Stomach (tissue), 9 donors: ENCODE data around the gene FBXO34. TPM values are rescaled to one million over a fixed set of nuclear protein-coding genes. Genes with fewer than 3 reads are reported as not detected.

Experiments
- DNase-seq, 2 donors: peaks; one replicate each; pipeline versions ENCODE4 v3.0.0 to v3.0.0-alpha.2; 2013 to 2019
- H3K27ac ChIP-seq, 5 donors: fragments of 200-600 bp in 4 of 5; sonication (generic) in 4 of 5; one replicate each; pipeline ENCODE4 v1.5.1; 2013 to 2019; ENCODE audit warnings: mild to moderate bottlenecking in 1 of 5, moderate library complexity in 1 of 5
- H3K27me3 ChIP-seq, 3 donors: fragments of 200-600 bp; sonication (generic); one replicate each; pipeline ENCODE4 v1.5.1; 2017 to 2019; ENCODE audit warnings: mixed run types in 1 of 3
- H3K36me3 ChIP-seq, 4 donors: fragments of 200-600 bp; sonication (generic); 1 replicate in 3 of 4; 2 replicates in 1 of 4; pipeline ENCODE4 v1.5.1; 2016 to 2019
- H3K4me1 ChIP-seq, 4 donors: fragments of 200-600 bp; sonication (generic); one replicate each; pipeline ENCODE4 v1.5.1; 2016 to 2019
- H3K4me3 ChIP-seq, 4 donors: fragments of 200-600 bp; sonication (generic) in 3 of 4; one replicate each; pipeline ENCODE4 v1.5.1; 2016 to 2019; ENCODE audit warnings: mild to moderate bottlenecking in 1 of 4
- H3K9me3 ChIP-seq, 4 donors: fragments of 200-600 bp; sonication (generic); one replicate each; pipeline ENCODE4 v1.5.1; 2016 to 2019
- CTCF ChIP-seq, 7 experiments: fragments of 450-650 bp in 4 of 7; fragments of 200-600 bp in 3 of 7; sonication (generic) in 3 of 7; IDR thresholded peaks; one replicate each; pipeline ENCODE4 v1.5.1; 2016 to 2019; ENCODE audit warnings: antibody characterized with exemption in 7 of 7, control low read depth in 2 of 7, mild to moderate bottlenecking in 1 of 7
- EP300 ChIP-seq: sonication (generic); formaldehyde crosslinking; IDR thresholded peaks from one replicate; pipeline ENCODE4 v1.6.1; 2017; ENCODE audit warnings: antibody characterized with exemption
- POLR2A ChIP-seq, 4 donors: fragments of 450-650 bp; IDR thresholded peaks; one replicate each; pipeline ENCODE4 v1.6.1; 2016; ENCODE audit warnings: antibody characterized with exemption in 4 of 4, control low read depth in 2 of 4, mild to moderate bottlenecking in 1 of 4, moderate library complexity in 1 of 4
- POLR2AphosphoS5 ChIP-seq, 3 donors: sonication (generic); formaldehyde crosslinking; IDR thresholded peaks; one replicate each; pipeline ENCODE4 v1.6.1; 2016; ENCODE audit warnings: antibody characterized with exemption in 3 of 3
- WGBS, 5 donors: extraction: QIAGEN DNeasy Blood & Tissue Kit in 3 of 5; methylation state at CpG; one replicate each; pipeline versions ENCODE4 v1.1.5 to v1.1.7; 2013 to 2018; 5-methylcytosine and 5-hydroxymethylcytosine counted together
- intact Hi-C: fragments of 100-400 bp; cut with DNase I; formaldehyde crosslinking; loops from one replicate; pipeline ENCODE4 v1.15.1; 2023; ENCODE audit warnings: low total_unique reads
- polyA plus RNA-seq, 3 donors: library from polyadenylated mRNA; stranded (reverse); fragments of 200-250 nt; gene quantifications; one replicate each; pipeline ENCODE4 v1.2.3, GENCODE V29; 2013
- total RNA-seq, 5 donors: library from RNA; depleted of rRNA; stranded (reverse); fragments of >200 nt; gene quantifications; one replicate each; pipeline versions ENCODE4 v1.1.0 to v1.2.3, GENCODE V29; 2014 to 2016
- donor health status: healthy with polysubstance abuse.
- donor health status: Bipolar disorder and iron deficiency.
- donor health status: healthy.

The FBXO34 gene
- total and polyA plus RNA-seq, 8 donors, result 6.7 to 55.0 (median 27.2) TPM

- Histone ChIP-seq H3K36me3 (no peaks in the 10 kb centered on the region), H3K4me3 (no peak overlapping the region), H3K27me3 (no peaks in the 10 kb centered on the region), H3K27ac (no peak overlapping the region), H3K4me1 (no peaks in the 10 kb centered on the region), H3K9me3 (no peaks in the 10 kb centered on the region)
- DNase-seq, result no peak
- WGBS, 5 donors, result 75 to 93% (median 83%) methylated on average over 1 of the region's 1 CpG
- intact Hi-C loops, result no loop called here
- TF ChIP-seq POLR2A (IDR thresholded peaks at IDR 0.05) (no peak), CTCF (IDR thresholded peaks at IDR 0.05) (no peak), POLR2AphosphoS5 (IDR thresholded peaks at IDR 0.05) (no peak), EP300 (no peak)
Measured at GRCh38 chr14:55254581-55254980, 16.6 kb upstream of the FBXO34 start.

DNA sequence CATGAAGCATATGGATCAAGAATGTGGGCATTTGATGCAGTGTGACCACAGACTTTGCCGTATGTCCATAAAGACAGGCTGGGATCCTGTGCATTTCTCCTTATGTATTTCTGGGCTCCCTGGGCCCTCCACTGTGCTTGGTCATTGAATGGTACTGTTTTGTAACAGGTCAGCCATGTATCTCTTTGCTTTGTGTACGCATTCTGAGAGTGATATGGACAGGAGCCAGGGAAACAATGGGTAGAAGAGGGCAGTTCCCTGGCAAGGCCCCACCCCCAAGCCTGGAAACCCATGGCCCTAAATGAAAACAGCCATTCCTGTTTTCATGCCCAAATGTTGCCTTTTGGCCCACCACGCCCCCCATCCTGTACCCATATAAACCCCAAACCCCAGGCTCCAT, 15.2 kb upstream of the FBXO34 start:
- Histone ChIP-seq H3K9me3 (no peaks in the 10 kb centered on the region), H3K36me3 (no peaks in the 10 kb centered on the region), H3K4me1 (no peaks in the 10 kb centered on the region), H3K27ac (no peak overlapping the region), H3K27me3 (no peaks in the 10 kb centered on the region), H3K4me3 (no peak overlapping the region)
- no peak for DNase-seq
- intact Hi-C loops, result no loop called here
- 62 to 83% (median 67%) methylated on average over 3 of the region's 3 CpGs for whole genome bisulfite sequencing, 5 donors
- TF ChIP-seq CTCF (IDR thresholded peaks at IDR 0.05) (no peak), EP300 (no peak), POLR2AphosphoS5 (IDR thresholded peaks at IDR 0.05) (no peak), POLR2A (IDR thresholded peaks at IDR 0.05) (no peak)

- DNase-seq, result no peak
- Histone ChIP-seq H3K4me3 (no peak overlapping the region), H3K9me3 (no peaks in the 10 kb centered on the region), H3K27ac (no peak overlapping the region), H3K4me1 (no peaks in the 10 kb centered on the region), H3K36me3 (no peaks in the 10 kb centered on the region), H3K27me3 (no peaks in the 10 kb centered on the region)
- intact Hi-C loops, result no loop called here
- WGBS, 5 donors, result 43 to 60% (median 54%) methylated on average over 6 of the region's 6 CpGs
- no peak for TF ChIP-seq POLR2AphosphoS5 (IDR thresholded peaks at IDR 0.05)
- no peak for TF ChIP-seq CTCF (IDR thresholded peaks at IDR 0.05)
- no peak for TF ChIP-seq EP300
- TF ChIP-seq POLR2A (IDR thresholded peaks at IDR 0.05), result no peak
Measured at GRCh38 chr14:55256586-55256985, 14.6 kb upstream of the FBXO34 start.

GRCh38 chr14:55265197-55265596, 6.0 kb upstream of the FBXO34 start:
- WGBS, 5 donors, result 68 to 80% (median 75%) methylated on average over 4 of the region's 4 CpGs
- Histone ChIP-seq H3K4me3 (no peak overlapping the region), H3K27ac (no peak overlapping the region), H3K27me3 (no peaks in the 10 kb centered on the region), H3K4me1 (peaks cover 0 to 7% (median 3%) of the 10 kb centered on the region in 4 donors), H3K9me3 (no peaks in the 10 kb centered on the region), H3K36me3 (no peaks in the 10 kb centered on the region)
- no peak for DNase-seq
- intact Hi-C loops, result loop anchor here (10.0 kb wide), 1 partner anchor 90 kb away; no protein-coding TSS in a partner anchor
- TF ChIP-seq CTCF (IDR thresholded peaks at IDR 0.05), result no peak
- TF ChIP-seq EP300, result no peak
- no peak for TF ChIP-seq POLR2A (IDR thresholded peaks at IDR 0.05)
- TF ChIP-seq POLR2AphosphoS5 (IDR thresholded peaks at IDR 0.05), result no peak
